Measurements from ENCODE around the gene GCC1. TPM values are rescaled to one million over a fixed set of nuclear protein-coding genes. Genes with fewer than 3 reads are reported as not detected.

The GCC1 gene
- total RNA-seq, 1 experiment from 2014 or later: 19.1 TPM

GRCh38 chr7:127591189-127591588, 5.8 kb upstream of the GCC1 start:
- Histone ChIP-seq H3K27ac (ENCODE audit: low read length) (no peak overlapping the region), H3K36me3 (ENCODE audit: control insufficient read depth, insufficient read depth, low read length) (no peaks in the 10 kb centered on the region; the same call in 1 of the 2 replicates), H3K4me3 (ENCODE audit: low read depth in 2 of 2, low read length in 2 of 2) (no peak overlapping the region), H3K9me3 (ENCODE audit: control insufficient read depth, insufficient read depth, low read depth, low read length) (no peaks in the 10 kb centered on the region), H3K27me3 (ENCODE audit: control insufficient read depth, insufficient read depth, low read length) (no peaks in the 10 kb centered on the region), H3K4me1 (ENCODE audit: control insufficient read depth, insufficient read depth, low read length) (peaks cover 14% of the 10 kb centered on the region)
- no peak for TF ChIP-seq TCF7L2 (IDR thresholded peaks at IDR 0.05; ENCODE audit: low read depth, low read length)
- TF ChIP-seq REST (IDR thresholded peaks at IDR 0.05; ENCODE audit: insufficient read depth in 1 of 2, low read depth in 2 of 2, low read length in 1 of 2): no peak
- TF ChIP-seq CTCF (IDR thresholded peaks at IDR 0.05): no peak
- TF ChIP-seq POLR2AphosphoS5 (IDR thresholded peaks at IDR 0.05; ENCODE audit: low read depth, low read length): no peak
- TF ChIP-seq SIN3A (IDR thresholded peaks at IDR 0.05; ENCODE audit: borderline replicate concordance, insufficient read depth, low read depth, low read length): no peak
- intact Hi-C loops (cut with micrococcal nuclease; ENCODE audit: unreplicated experiment) (no loop called here), in situ Hi-C loops (cut with HindIII; ENCODE audit: low pct_unique_long_range_greater_than_20kb, low sequenced_read_pairs) (no loop called here)
- no TSS peak for BruUV-seq (replicated peaks)
- CTCF ChIA-PET: no interaction called here
- ATAC-seq (no peak), DNase-seq (ENCODE audit: low read depth, low spot score) (no peak)
- POLR2A ChIA-PET: interaction anchor here (0.7 kb wide), 1 partner anchor 75 kb away, joined by 3 read pairs; no protein-coding TSS in a partner anchor

- no peak for TF ChIP-seq CTCF (IDR thresholded peaks at IDR 0.05)
- no peak for TF ChIP-seq REST (IDR thresholded peaks at IDR 0.05; ENCODE audit: insufficient read depth in 1 of 2, low read depth in 2 of 2, low read length in 1 of 2)
- no peak for TF ChIP-seq POLR2AphosphoS5 (IDR thresholded peaks at IDR 0.05; ENCODE audit: low read depth, low read length)
- no peak for TF ChIP-seq SIN3A (IDR thresholded peaks at IDR 0.05; ENCODE audit: borderline replicate concordance, insufficient read depth, low read depth, low read length)
- TF ChIP-seq TCF7L2 (IDR thresholded peaks at IDR 0.05; ENCODE audit: low read depth, low read length): no peak
- Histone ChIP-seq H3K27me3 (ENCODE audit: control insufficient read depth, insufficient read depth, low read length) (no peaks in the 10 kb centered on the region), H3K36me3 (ENCODE audit: control insufficient read depth, insufficient read depth, low read length) (peaks cover 1% of the 10 kb centered on the region; the same call in 1 of the 2 replicates), H3K4me3 (ENCODE audit: low read depth in 2 of 2, low read length in 2 of 2) (no peak overlapping the region), H3K4me1 (ENCODE audit: control insufficient read depth, insufficient read depth, low read length) (peaks cover 19% of the 10 kb centered on the region), H3K9me3 (ENCODE audit: control insufficient read depth, insufficient read depth, low read depth, low read length) (no peaks in the 10 kb centered on the region), H3K27ac (ENCODE audit: low read length) (0 out of 2 replicates have a peak overlapping the region, but pooled peaks have one; percentile 3)
- in situ Hi-C loops (cut with HindIII; ENCODE audit: low pct_unique_long_range_greater_than_20kb, low sequenced_read_pairs) (no loop called here), intact Hi-C loops (cut with micrococcal nuclease; ENCODE audit: unreplicated experiment) (no loop called here)
- ATAC-seq: no peak
- no TSS peak for BruUV-seq (replicated peaks)
- POLR2A ChIA-PET: no interaction called here
- CTCF ChIA-PET: no interaction called here
- DNase-seq (ENCODE audit: low read depth, low spot score): no peak
Measured at GRCh38 chr7:127589896-127590295, 4.5 kb upstream of the GCC1 start.

Measured in Panc1 (cell line).